Neuron (in vitro differentiated cells): Measurements from ENCODE around the gene SLC6A8.
"Not testable (repeated sequence)": the region's sequence is repeated elsewhere in the genome, so short reads cannot be mapped to it uniquely, and the experiment has no call there.

Source experiments
- H2AFZ ChIP-seq: one replicate; pipeline ENCODE4 v1.6.1; 2013; ENCODE audit warnings: low read depth, mild to moderate bottlenecking, inconsistent platforms, low read length, moderate library complexity
- H3K27me3 ChIP-seq: one replicate; pipeline ENCODE4 v1.6.1; 2013; ENCODE audit warnings: low read length; ENCODE audit not compliant: insufficient read depth
- H3K36me3 ChIP-seq: one replicate; pipeline ENCODE4 v1.6.1; 2013; ENCODE audit warnings: low read length; ENCODE audit not compliant: insufficient read depth
- H3K4me1 ChIP-seq: one replicate; pipeline ENCODE4 v1.6.1; 2013; ENCODE audit warnings: low read length; ENCODE audit not compliant: insufficient read depth
- H3K4me3 ChIP-seq: 2 replicates; pipeline ENCODE4 v1.5.1; 2013; ENCODE audit warnings: mild to moderate bottlenecking, low read length, moderate library complexity
- H3K9me3 ChIP-seq: one replicate; pipeline ENCODE4 v1.6.1; 2013; ENCODE audit warnings: low read length

SLC6A8 gene

DNA sequence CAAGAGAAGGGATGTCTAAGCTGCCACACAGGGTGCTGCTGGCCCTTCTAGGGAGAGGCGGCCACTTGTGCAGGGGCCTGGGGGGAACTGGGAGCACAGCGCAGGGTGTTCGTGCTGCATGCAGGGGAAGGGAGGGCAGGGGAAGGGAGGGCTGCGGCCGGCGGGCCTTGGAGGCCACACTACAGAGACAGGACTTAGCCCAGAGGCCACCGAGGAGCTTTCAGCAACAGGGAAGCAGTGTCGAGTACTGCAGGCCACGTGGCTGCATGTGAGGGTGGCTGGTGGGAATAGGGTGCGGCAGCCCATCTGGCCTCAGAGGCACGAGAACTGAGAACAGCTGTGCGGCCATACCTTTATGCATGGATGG is 57.3 kb downstream of the SLC6A8 start:
- H3K27me3 ChIP-seq, H3K36me3 ChIP-seq, H3K4me1 ChIP-seq, H2AFZ ChIP-seq, H3K4me3 ChIP-seq, H3K9me3 ChIP-seq: not testable (repeated sequence)
